H1 (cell line): ENCODE data around the gene TMEM260. TPM values are rescaled to one million over a fixed set of nuclear protein-coding genes. Genes with fewer than 3 reads are reported as not detected.

Experiments
- CTCF ChIA-PET: fragments of 300-600 bp; sonication (Branson Sonifier 250); formaldehyde crosslinking; loops from one replicate; lab custom pipeline; 2021; ENCODE audit not compliant: partially characterized antibody; lab: Charles Lee
- POLR2A ChIA-PET: fragments of 300-600 bp; sonication (Branson Sonifier 250); formaldehyde crosslinking; loops from one replicate; lab custom pipeline; 2021; ENCODE audit warnings: inconsistent platforms; ENCODE audit not compliant: partially characterized antibody; lab: Charles Lee
- DNase-seq, 2 experiments: peaks; one replicate each; pipeline versions ENCODE4 v3.0.0 to v3.0.0-alpha.2; 2010 to 2022; ENCODE audit warnings: low spot score in 2 of 2, low read depth in 1 of 2, mixed read lengths in 1 of 2
- FAIRE-seq: peaks from 2 replicates; lab custom pipeline; 2011; peaks lifted over from hg19 to GRCh38; lab: Jason Lieb, UNC
- H2AFZ ChIP-seq: 2 replicates; pipeline ENCODE4 v1.8.1; 2012; ENCODE audit warnings: low read length, inconsistent platforms
- H2AK5ac ChIP-seq: 2 replicates; pipeline ENCODE4 v1.6.1; 2013; ENCODE audit warnings: low read depth, low read length
- H2BK120ac ChIP-seq: replicated peaks from 2 replicates; pipeline ENCODE3; 2013; ENCODE audit warnings: low read depth, low read length, inconsistent platforms
- H2BK12ac ChIP-seq: 2 replicates; pipeline ENCODE4 v1.6.1; 2013; ENCODE audit warnings: low read depth, low read length
- H2BK15ac ChIP-seq: 2 replicates; pipeline ENCODE4 v1.6.1; 2013; ENCODE audit warnings: low read length
- H2BK20ac ChIP-seq: 2 replicates; pipeline ENCODE4 v1.6.1; 2013; ENCODE audit warnings: low read length
- H2BK5ac ChIP-seq: 2 replicates; pipeline ENCODE4 v1.6.1; 2013; ENCODE audit warnings: low read depth, low read length
- H3K14ac ChIP-seq: 2 replicates; pipeline ENCODE4 v1.6.1; 2013; ENCODE audit warnings: inconsistent platforms; ENCODE audit not compliant: insufficient read length
- H3K18ac ChIP-seq: 2 replicates; pipeline ENCODE4 v1.6.1; 2013; ENCODE audit warnings: low read length; ENCODE audit errors: extremely low read depth
- H3K23ac ChIP-seq: 2 replicates; pipeline ENCODE4 v1.6.1; 2013; ENCODE audit warnings: inconsistent platforms; ENCODE audit not compliant: insufficient read length
- H3K23me2 ChIP-seq: 2 replicates; pipeline ENCODE4 v1.6.1; 2013; ENCODE audit warnings: low read depth, low read length
- H3K27ac ChIP-seq: 2 replicates; pipeline ENCODE4 v1.6.1; 2011; ENCODE audit warnings: low read depth, low read length, inconsistent platforms
- H3K27me3 ChIP-seq, 4 experiments: replicated peaks in 1 of 4; 1 replicate in 1 of 4; 2 replicates in 3 of 4; pipeline versions ENCODE4 v1.6.1 to v1.8.1; 2011 to 2013; ENCODE audit warnings: low read length in 3 of 4, mild to moderate bottlenecking in 3 of 4, inconsistent platforms in 2 of 4, mixed read lengths in 2 of 4, moderate library complexity in 1 of 4; ENCODE audit not compliant: control insufficient read depth in 3 of 4, insufficient read depth in 3 of 4; ENCODE audit errors: extremely low read depth in 1 of 4
- H3K36me3 ChIP-seq, 4 experiments: 2 replicates each; pipeline versions ENCODE4 v1.6.1 to v1.8.1; 2011 to 2013; ENCODE audit warnings: mild to moderate bottlenecking in 4 of 4, low read length in 3 of 4, moderate library complexity in 2 of 4, control low read depth in 1 of 4, inconsistent platforms in 1 of 4; ENCODE audit not compliant: insufficient read depth in 4 of 4, control insufficient read depth in 2 of 4
- H3K4ac ChIP-seq: replicated peaks from 2 replicates; pipeline ENCODE3; 2013; ENCODE audit warnings: low read length, low read depth, mixed read lengths, inconsistent platforms; ENCODE audit not compliant: insufficient read length
- H3K4me1 ChIP-seq, 4 experiments: replicated peaks in 1 of 4; 1 replicate in 1 of 4; 2 replicates in 3 of 4; pipeline versions ENCODE4 v1.6.1 to v1.8.1; 2011 to 2013; ENCODE audit warnings: low read length in 3 of 4, inconsistent platforms in 2 of 4, mixed read lengths in 1 of 4; ENCODE audit not compliant: insufficient read depth in 4 of 4, control insufficient read depth in 3 of 4
- H3K4me2 ChIP-seq, 2 experiments: 2 replicates each; pipeline versions ENCODE4 v1.6.1 to v1.8.1; 2011 to 2013; ENCODE audit warnings: low read depth in 2 of 2, low read length in 2 of 2, control low read depth in 1 of 2, inconsistent platforms in 1 of 2, mild to moderate bottlenecking in 1 of 2; ENCODE audit not compliant: insufficient read depth in 1 of 2
- H3K4me3 ChIP-seq, 4 experiments: fragments of 200-600, 300-600 bp in 1 of 4; sonication (generic), shearing (Covaris generic), sonication (Bioruptor Twin) in 1 of 4; 2 replicates each; pipeline versions ENCODE4 v1.5.1 to v1.8.1; 2011 to 2016; ENCODE audit warnings: low read length in 4 of 4, low read depth in 3 of 4, control low read depth in 2 of 4, inconsistent platforms in 2 of 4, mild to moderate bottlenecking in 2 of 4, mixed read lengths in 1 of 4, moderate library complexity in 1 of 4; ENCODE audit not compliant: insufficient read depth in 2 of 4; ENCODE audit errors: extremely low read depth in 1 of 4
- H3K56ac ChIP-seq: replicated peaks from 2 replicates; pipeline ENCODE3; 2013; ENCODE audit warnings: low read depth, mild to moderate bottlenecking, mixed read lengths, low read length, inconsistent platforms; ENCODE audit not compliant: insufficient read length
- H3K79me1 ChIP-seq: 2 replicates; pipeline ENCODE4 v1.6.1; 2013; ENCODE audit warnings: low read depth, low read length, control low read depth
- H3K79me2 ChIP-seq, 2 experiments: 2 replicates each; pipeline versions ENCODE4 v1.6.1 to v1.8.1; 2012 to 2013; ENCODE audit warnings: low read length in 2 of 2, mild to moderate bottlenecking in 2 of 2, inconsistent platforms in 1 of 2; ENCODE audit not compliant: insufficient read depth in 2 of 2, control insufficient read depth in 1 of 2
- H3K9ac ChIP-seq, 4 experiments: replicated peaks in 1 of 4; 1 replicate in 1 of 4; 2 replicates in 3 of 4; pipeline versions ENCODE4 v1.6.1 to v1.8.1; 2011 to 2013; ENCODE audit warnings: low read depth in 3 of 4, low read length in 3 of 4, control low read depth in 2 of 4, mild to moderate bottlenecking in 2 of 4, moderate library complexity in 2 of 4, inconsistent platforms in 1 of 4; ENCODE audit errors: extremely low read depth in 1 of 4
- H3K9me3 ChIP-seq, 2 experiments: 2 replicates each; pipeline versions ENCODE4 v1.6.1 to v1.8.1; 2012 to 2013; ENCODE audit warnings: mild to moderate bottlenecking in 2 of 2, moderate library complexity in 2 of 2, control low read depth in 1 of 2, inconsistent platforms in 1 of 2, low read depth in 1 of 2, low read length in 1 of 2, mixed read lengths in 1 of 2; ENCODE audit not compliant: insufficient read depth in 2 of 2
- H4K20me1 ChIP-seq, 2 experiments: replicated peaks in 1 of 2; 2 replicates each; pipeline versions ENCODE3 to v1.8.1; 2011 to 2013; ENCODE audit warnings: inconsistent platforms in 2 of 2, low read length in 2 of 2, mild to moderate bottlenecking in 1 of 2; ENCODE audit not compliant: insufficient read depth in 2 of 2, control insufficient read depth in 1 of 2
- H4K5ac ChIP-seq: 2 replicates; pipeline ENCODE4 v1.6.1; 2013; ENCODE audit warnings: low read length, low read depth, mixed read lengths, inconsistent platforms; ENCODE audit not compliant: insufficient read length
- H4K8ac ChIP-seq: 2 replicates; pipeline ENCODE4 v1.8.0; 2013; ENCODE audit warnings: mild to moderate bottlenecking, moderate library complexity, low read length, inconsistent platforms; ENCODE audit not compliant: insufficient read depth; ENCODE audit errors: extremely low read depth
- H4K91ac ChIP-seq: replicated peaks from 2 replicates; pipeline ENCODE3; 2013; ENCODE audit warnings: low read length, mixed read lengths, inconsistent platforms; ENCODE audit not compliant: insufficient read length
- HDAC2 ChIP-seq, 2 experiments: fragments of 300-600 bp in 1 of 2; sonication (generic) in 1 of 2; IDR thresholded peaks; 2 replicates each; pipeline ENCODE4 v1.6.1; 2011 to 2012; ENCODE audit warnings: low read depth in 2 of 2, low read length in 2 of 2, mild to moderate bottlenecking in 2 of 2, moderate library complexity in 2 of 2, borderline replicate concordance in 1 of 2, inconsistent platforms in 1 of 2
- SAP30 ChIP-seq: fragments of 300-600 bp; sonication (generic); IDR thresholded peaks from 2 replicates; pipeline ENCODE4 v1.7.1; 2012; ENCODE audit warnings: low read length, moderate library complexity, mild to moderate bottlenecking, inconsistent platforms; ENCODE audit not compliant: insufficient read depth, insufficient replicate concordance
- SIRT6 ChIP-seq: IDR thresholded peaks from one replicate; pipeline ENCODE4 v1.7.1; 2012; ENCODE audit warnings: low read length, inconsistent platforms
- WGBS, 2 experiments: shearing (Covaris generic) in 1 of 2; methylation state at CpG; one replicate each; pipeline versions ENCODE4 v1.1.6 to v1.1.7; 2013 to 2015; ENCODE audit warnings: low lambda C conversion rate in 2 of 2, mixed read lengths in 2 of 2, inconsistent platforms in 1 of 2, low coverage in 1 of 2, missing lambda C conversion rate in 1 of 2; ENCODE audit not compliant: insufficient replicate concordance in 2 of 2, insufficient coverage in 1 of 2, insufficient read length in 1 of 2; ENCODE audit errors: extremely low coverage in 1 of 2, missing lambda C conversion rate in 1 of 2; 5-methylcytosine and 5-hydroxymethylcytosine counted together
- polyA plus RNA-seq, 7 experiments: library from polyadenylated mRNA; depleted of rRNA in 3 of 7; stranded (reverse) in 5 of 7; unstranded in 2 of 7; fragments of >200 nt in 5 of 7; fragments of 200-250 nt in 2 of 7; gene quantifications; 1 replicate in 5 of 7; 2 replicates in 1 of 7; 4 replicates in 1 of 7; pipeline versions ENCODE4 v1.2.1 to v1.2.3, GENCODE V29; 2011 to 2013; ENCODE audit warnings: missing spikeins in 2 of 7, mixed read lengths in 2 of 7
- total RNA-seq: library from RNA; stranded (reverse); fragmentation: NEBNext Ultra II Directional; extraction: Animal tissue kit (Norgen Biotek cat#: 25700); gene quantifications from 2 replicates; pipeline ENCODE4 v1.2.1, GENCODE V29; 2021
- TF ChIP-seq, protein P1 (sequence below): IDR thresholded peaks from 2 replicates; pipeline ENCODE4 v1.6.1; 2012; ENCODE audit warnings: inconsistent platforms

The TMEM260 gene
- total and polyA plus RNA-seq, 2 of the 8 experiments (the other 6 are each of a cell fraction or from before 2014, with no cell fraction given), result 14.4 to 15.2 TPM

DNA sequence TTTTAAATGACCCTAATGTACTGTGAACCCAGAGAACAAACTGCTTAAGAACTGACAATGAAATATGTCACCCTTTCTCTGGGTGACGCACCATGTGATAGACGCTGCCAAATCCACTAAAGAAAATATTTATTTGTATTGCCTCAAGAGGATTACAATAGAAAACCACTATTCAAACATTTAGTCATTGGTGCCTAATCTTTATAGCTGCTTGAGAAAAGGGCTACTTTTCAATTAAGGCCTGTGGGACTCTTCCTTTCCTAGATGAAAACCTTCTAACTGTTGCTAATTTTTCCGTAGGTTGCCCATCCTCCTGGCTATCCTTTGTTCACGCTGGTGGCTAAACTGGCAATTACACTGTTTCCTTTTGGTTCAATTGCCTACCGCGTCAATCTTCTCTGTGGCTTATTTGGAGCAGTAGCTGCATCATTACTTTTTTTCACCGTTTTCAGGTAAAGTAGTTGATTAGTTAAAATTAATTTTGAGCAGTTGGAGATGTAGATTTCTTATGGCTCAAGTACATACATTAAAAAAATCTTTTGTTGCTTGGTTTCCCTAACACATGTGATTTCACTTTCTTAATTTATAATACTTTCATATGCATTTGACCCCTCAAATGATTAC, 6.0 kb downstream of the TMEM260 start:
- Histone ChIP-seq H3K27ac (no peak overlapping the region), H3K4me3 (no peak overlapping the region), H3K14ac (no peak overlapping the region), H3K4me1 (peaks cover 0 to 6% (median 4%) of the 10 kb centered on the region in 4 experiments; a peak in 3 of 7 replicates), H3K9me3 (no peaks in the 10 kb centered on the region)
- no peak for DNase-seq
- CTCF ChIA-PET, result no interaction called here
- WGBS, 2 experiments, result 79% methylated on average over 7 of the region's 7 CpGs; no CpG with 5 or more reads in 1 of the 2 experiments
- TF ChIP-seq SAP30 (no peak), SIRT6 (no peak), HDAC2 (IDR thresholded peaks at IDR 0.05; ENCODE audit: borderline replicate concordance in 1 of 2, low read depth in 2 of 2, low read length in 2 of 2) (no peak)
- TF ChIP-seq, protein P1, sequence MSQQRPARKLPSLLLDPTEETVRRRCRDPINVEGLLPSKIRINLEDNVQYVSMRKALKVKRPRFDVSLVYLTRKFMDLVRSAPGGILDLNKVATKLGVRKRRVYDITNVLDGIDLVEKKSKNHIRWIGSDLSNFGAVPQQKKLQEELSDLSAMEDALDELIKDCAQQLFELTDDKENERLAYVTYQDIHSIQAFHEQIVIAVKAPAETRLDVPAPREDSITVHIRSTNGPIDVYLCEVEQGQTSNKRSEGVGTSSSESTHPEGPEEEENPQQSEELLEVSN, result no peak
- TF ChIP-seq, all 59 proteins: peak for 0
- H4K5ac ChIP-seq, result no peak overlapping the region
- peaks cover 0 to 9% (median 0%) of the 10 kb centered on the region in 4 experiments; a peak in 2 of 8 replicates for H3K36me3 ChIP-seq
- no peak overlapping the region for H4K91ac ChIP-seq
- no peak overlapping the region for H2AFZ ChIP-seq
- no peak overlapping the region for H2BK20ac ChIP-seq
- H4K8ac ChIP-seq, result no peak overlapping the region
- no peak overlapping the region for H2BK5ac ChIP-seq
- no peak overlapping the region for H3K4me2 ChIP-seq
- no peak overlapping the region for H3K9ac ChIP-seq
- no peak for FAIRE-seq
- no peaks in the 10 kb centered on the region for H3K27me3 ChIP-seq
- peaks cover 2% of the 10 kb centered on the region; the same call in 1 of the 2 replicates for H3K79me1 ChIP-seq
- no peak overlapping the region for H2BK15ac ChIP-seq
- POLR2A ChIA-PET, result no interaction called here
- peaks cover 0 to 2% of the 10 kb centered on the region in 2 experiments for H4K20me1 ChIP-seq
- no peak overlapping the region for H3K4ac ChIP-seq
- no peak overlapping the region for H3K18ac ChIP-seq
- H3K23me2 ChIP-seq, result no peaks in the 10 kb centered on the region; the same call in 1 of the 2 replicates
- peaks cover 0 to 40% of the 10 kb centered on the region in 2 experiments; a peak in 2 of 4 replicates for H3K79me2 ChIP-seq
- H2AK5ac ChIP-seq, result no peak overlapping the region
- H3K23ac ChIP-seq, result no peak overlapping the region
- H3K56ac ChIP-seq, result no peak overlapping the region
- H2BK120ac ChIP-seq, result no peak overlapping the region
- no peak overlapping the region for H2BK12ac ChIP-seq
